NCI-H446 (cell line): ENCODE measurements around the gene CD1C.
"Not testable (repeated sequence)": the region's sequence is repeated elsewhere in the genome, so short reads cannot be mapped to it uniquely, and the experiment has no call there.

Experiments used
- DNase-seq, 2 experiments: peaks; one replicate each; lab custom pipeline; 2025; lab: John Stamatoyannopoulos, UW

Gene CD1C

GRCh38 chr1:158289811-158290210, at the start of gene CD1C:
Gene CD1C (plus strand): TSS chr1:158289923. CDS start chr1:158290065, 142 bp downstream.
- DNase-seq, result no peak

DNA sequence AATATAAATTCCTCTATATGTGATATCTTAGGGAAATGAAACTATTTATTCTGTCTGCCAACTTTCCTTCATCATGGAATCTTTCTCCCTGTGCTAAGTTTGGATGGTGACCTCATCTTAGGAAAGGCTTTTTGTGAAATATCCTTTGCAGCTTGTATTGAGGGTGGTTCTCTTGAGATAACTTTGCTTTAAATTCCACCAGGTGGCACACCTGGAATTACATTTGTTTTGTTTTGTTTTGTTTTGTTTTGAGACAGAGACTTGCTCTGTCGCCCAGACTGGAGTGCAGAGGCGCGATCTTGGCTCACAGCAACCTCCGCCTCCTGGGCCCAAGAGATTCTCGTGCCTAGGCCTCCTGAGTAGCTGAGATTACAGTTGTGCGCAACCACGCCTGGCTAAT, 43.1 kb upstream of the CD1C start:
- DNase-seq, result no peak

GRCh38 chr1:158248118-158248517, 41.6 kb upstream of the CD1C start:
- no peak for DNase-seq

- DNase-seq, result no peak
These were observed 41.0 kb upstream of the CD1C start for GRCh38 chr1:158248771-158249170.

GRCh38 chr1:158249646-158250045, 40.1 kb upstream of the CD1C start:
- DNase-seq, result no peak

- DNase-seq, result no peak
These were observed 38.6 kb upstream of the CD1C start for GRCh38 chr1:158251163-158251562.

DNA sequence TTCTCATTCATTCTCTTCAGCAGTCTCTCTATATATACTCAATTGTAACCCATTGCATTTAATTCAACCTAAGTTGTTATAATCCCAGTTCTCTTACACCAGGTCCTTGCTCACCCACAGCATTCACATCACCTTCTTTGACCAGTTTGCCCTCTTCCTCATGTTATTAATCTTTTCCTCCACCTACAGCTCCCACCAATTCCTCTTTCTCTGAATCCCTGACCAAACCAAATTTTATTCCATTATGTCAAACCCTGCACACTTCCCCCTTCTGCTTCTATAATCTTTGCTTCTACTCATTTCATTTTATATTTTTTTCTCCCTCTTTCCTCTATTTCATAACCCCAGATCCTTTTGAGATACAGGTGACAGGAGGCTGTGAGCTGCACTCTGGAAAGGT, 34.1 kb upstream of the CD1C start:
- no peak for DNase-seq

DNA sequence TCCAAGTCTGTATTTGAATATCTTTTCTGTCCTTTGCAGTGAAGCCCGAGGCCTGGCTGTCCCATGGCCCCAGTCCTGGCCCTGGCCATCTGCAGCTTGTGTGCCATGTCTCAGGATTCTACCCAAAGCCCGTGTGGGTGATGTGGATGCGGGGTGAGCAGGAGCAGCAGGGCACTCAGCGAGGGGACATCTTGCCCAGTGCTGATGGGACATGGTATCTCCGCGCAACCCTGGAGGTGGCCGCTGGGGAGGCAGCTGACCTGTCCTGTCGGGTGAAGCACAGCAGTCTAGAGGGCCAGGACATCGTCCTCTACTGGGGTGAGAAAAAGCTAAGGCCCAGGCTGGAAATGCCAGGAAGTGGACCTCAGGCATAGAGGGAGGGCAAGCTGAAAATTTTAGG, 33.0 kb upstream of the CD1C start:
- DNase-seq, result not testable (repeated sequence)

- no peak for DNase-seq
These were observed 31.8 kb upstream of the CD1C start for GRCh38 chr1:158257888-158258287.

DNA sequence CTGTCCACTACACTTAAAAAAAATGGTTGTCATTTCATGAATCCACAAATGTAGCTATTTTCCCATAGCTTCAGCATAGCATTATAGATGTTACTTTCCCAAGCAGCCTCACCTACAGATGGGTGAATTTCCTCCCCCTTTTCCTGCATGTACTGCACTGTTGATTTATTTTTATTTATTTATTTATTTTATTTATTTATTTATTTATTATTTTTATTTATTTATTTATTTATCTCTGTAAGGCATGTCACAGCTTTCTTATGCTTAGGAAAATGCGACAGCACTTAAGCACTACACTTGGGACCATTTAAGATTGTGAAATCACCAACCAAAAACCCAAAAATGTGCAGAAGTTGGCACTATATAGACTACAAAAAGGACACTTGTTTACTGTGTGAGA, 30.6 kb upstream of the CD1C start:
- no peak for DNase-seq

GRCh38 chr1:158272681-158273080, 17.0 kb upstream of the CD1C start:
- DNase-seq, result no peak

- no peak for DNase-seq
These were observed 14.9 kb upstream of the CD1C start for GRCh38 chr1:158274797-158275196.

DNA sequence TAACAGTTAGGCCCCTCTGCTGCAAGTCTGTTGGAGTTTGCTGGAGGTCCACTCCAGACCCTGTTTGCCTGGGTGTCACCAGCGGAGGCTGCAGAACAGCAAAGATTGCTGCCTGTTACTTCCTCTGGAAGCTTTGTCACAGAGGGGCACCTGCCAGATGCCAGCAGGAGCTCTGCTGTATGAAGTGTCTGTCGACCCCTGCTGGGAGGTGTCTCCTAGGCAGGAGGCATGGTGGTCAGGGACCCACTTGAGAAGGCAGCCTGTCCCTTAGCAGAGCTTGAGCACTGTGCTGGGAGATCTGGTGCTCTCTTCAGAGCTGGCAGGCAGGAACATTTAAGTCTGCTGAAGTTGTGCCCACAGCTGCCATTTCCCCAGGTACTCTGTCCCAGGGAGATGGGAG, 7.3 kb upstream of the CD1C start:
- not testable (repeated sequence) for DNase-seq

- DNase-seq, result no peak
These were observed 5.8 kb upstream of the CD1C start for GRCh38 chr1:158283965-158284364.

DNA sequence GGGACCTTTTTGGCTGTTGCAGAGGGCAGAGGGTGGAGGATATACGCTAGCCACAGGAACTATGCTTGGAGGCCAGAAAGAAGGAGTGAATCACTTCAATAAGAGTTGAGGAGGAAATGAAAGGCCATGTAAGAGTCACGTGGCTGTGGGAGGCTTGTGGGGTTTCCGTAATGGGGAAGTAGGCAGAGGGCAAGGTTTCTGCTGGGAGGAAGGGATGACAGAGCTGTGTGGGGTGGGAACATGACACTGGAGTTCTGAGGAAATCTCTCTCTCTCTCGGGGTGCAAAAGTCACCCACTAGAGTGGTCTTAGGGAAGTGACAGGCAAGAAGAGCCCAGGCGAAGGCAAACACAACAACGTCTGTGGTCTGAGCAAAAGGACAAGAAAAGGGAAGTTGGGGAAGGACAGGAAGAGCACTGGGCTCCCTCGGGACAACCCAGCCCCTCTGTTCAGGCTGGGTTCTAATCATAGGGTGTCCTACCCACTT, 3.9 kb upstream of the CD1C start:
- DNase-seq, result no peak

DNA sequence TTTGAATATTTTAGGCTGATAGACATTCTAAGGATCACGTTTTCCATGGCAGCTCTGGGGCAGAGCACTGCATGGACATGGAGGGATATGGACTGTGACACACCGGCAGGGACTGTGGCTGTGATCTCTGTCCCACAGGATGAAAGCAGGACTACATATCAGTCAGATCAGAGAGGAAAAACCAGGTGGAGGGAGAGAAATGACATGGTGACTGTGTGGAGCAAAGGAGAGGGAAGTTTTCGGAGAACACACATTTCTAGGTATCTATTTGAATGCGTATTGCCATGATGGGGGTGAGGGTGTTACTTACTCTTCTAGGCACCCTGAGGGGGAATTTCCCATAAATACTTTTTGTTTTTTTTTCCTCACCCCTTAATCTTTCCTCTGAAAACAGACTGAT, 3.2 kb upstream of the CD1C start:
- DNase-seq, result no peak

DNA sequence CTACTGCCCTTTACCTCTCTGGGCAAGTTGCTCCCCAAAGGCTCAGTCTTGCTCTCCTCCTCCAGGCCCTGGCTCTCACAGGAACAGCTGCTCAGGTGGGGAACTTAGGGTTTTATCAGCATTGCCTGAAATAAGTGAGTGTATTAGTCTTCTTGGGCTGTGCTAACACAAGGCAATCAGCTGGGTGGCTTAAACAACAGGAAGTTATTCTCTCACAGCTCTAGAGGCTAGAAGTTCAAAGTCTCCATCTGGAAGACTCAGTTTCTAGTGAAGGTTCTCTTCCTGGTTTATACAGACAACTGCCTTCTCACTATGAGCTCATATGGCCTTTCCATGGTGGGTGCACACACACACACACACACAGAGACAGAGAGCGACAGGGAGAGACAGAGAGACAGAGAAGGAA, 2.8 kb upstream of the CD1C start:
- DNase-seq, result no peak

GRCh38 chr1:158290321-158290844, 660 bp downstream of the CD1C start:
- DNase-seq, result no peak

DNA sequence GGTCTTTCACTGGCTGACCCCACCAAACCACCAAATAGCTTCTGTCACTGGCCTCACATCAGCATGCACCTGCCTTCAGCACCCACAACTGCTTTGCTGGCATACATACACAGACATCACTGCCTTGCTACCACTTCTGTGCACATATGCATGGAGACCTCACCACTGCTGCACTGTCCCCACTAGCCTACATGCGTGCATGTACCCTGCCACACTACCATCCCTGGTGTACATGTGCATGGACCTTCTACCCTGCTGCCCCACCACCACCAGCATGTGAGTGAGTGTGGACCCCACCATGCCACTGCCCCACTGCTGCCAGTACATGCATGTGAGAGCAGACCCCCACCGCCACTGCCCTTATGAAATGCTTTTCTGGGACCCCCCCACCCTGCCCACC, 6.1 kb downstream of the CD1C start:
- no peak for DNase-seq

DNA sequence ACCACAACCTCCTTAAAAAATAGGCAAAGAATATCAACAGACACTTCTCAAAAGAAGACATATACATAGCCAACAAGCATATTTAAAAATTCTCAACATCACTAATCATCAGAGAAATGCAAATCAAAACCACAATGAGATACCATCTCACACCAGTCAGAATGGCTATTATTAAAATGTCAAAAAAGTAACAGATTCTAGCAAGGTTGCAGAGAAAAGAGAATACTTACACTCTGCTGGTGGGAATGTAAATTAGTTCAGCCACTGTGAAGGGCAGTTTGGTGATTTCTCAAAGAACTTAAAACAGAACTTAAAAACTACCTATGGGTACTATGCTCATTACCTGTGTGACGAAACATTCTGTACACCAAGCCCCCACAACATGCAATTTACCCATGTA, 20.9 kb downstream of the CD1C start:
- DNase-seq, result no peak

- DNase-seq, result no peak
These were observed 21.3 kb downstream of the CD1C start for GRCh38 chr1:158311066-158311465.

GRCh38 chr1:158323866-158324265, 34.1 kb downstream of the CD1C start:
- peak in 1 of 2 experiments; percentile 19 for DNase-seq

DNA sequence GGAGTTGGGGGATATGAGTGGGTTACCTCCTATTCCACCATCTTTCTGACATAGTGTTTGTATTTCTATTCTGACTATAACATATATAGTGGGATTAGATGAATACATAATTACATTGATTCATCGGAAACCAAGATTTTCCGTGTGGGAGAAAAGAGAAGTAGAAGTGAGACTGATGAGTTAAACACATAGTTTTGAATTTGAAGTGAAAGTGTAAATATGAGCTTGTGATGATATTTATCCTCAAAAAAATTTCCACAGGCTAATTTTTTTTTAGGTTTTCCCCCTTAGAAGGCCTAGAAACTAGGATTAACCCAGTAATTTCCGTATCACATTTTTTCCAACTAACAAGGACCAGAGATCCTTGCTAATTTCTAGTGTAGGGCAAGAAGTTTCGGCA, 34.7 kb downstream of the CD1C start:
- DNase-seq, result no peak

- DNase-seq, result no peak
These were observed 37.8 kb downstream of the CD1C start for GRCh38 chr1:158327481-158327880.

DNA sequence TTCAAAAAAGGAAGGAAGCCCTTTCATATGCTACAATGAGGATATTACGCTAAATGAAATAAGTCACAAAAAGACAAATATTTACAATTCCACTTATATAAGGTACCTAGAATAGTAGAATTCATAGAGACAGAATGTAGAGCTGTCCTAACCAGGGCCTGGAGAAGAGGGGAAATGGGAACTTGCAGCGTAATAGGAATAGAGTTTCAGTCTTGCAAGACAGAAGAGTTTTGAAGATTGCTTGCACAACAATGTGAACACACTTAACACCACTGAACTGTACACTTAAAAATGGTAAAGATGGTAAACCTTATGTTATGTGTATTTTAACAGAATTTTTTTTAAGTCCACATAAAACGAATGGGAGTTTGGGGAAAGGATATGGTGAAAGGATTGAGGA, 38.7 kb downstream of the CD1C start:
- DNase-seq, result no peak
